NCI-H526 (cell line): ENCODE results near the gene NEK1.

Source experiments
- DNase-seq, 2 experiments: peaks; one replicate each; lab custom pipeline; 2025; lab: John Stamatoyannopoulos, UW

The NEK1 gene

GRCh38 chr4:169366821-169367220 lies 245.6 kb downstream of the NEK1 start:
- DNase-seq: no peak

DNA sequence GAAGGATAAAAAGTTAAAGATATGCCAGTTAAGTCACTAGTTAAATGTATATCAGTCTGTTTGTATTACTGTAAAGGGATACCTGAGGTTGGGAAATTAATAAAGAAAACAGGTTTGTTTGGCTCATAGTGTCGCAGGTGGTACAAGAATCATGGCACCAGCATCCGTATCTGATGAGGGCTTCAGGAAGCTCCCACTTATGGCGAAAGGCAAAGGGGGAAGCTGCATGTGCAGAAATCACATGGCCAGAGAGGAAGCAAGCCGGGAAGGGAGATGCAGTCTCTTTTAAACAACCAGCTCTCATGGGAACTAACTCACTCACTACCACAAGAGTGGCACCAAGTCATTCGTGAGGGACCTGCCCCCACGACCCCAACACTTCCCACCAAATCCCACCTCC lies 249.8 kb downstream of the NEK1 start:
- no peak for DNase-seq

- no peak for DNase-seq
Observed at GRCh38 chr4:169361756-169362155, 250.6 kb downstream of the NEK1 start.

- no peak for DNase-seq
Observed at GRCh38 chr4:169359961-169360360, 252.4 kb downstream of the NEK1 start.

- DNase-seq: no peak
Observed at GRCh38 chr4:169352360-169352759, 260.0 kb downstream of the NEK1 start.

GRCh38 chr4:169351872-169352271 lies 260.5 kb downstream of the NEK1 start:
- DNase-seq: no peak

DNA sequence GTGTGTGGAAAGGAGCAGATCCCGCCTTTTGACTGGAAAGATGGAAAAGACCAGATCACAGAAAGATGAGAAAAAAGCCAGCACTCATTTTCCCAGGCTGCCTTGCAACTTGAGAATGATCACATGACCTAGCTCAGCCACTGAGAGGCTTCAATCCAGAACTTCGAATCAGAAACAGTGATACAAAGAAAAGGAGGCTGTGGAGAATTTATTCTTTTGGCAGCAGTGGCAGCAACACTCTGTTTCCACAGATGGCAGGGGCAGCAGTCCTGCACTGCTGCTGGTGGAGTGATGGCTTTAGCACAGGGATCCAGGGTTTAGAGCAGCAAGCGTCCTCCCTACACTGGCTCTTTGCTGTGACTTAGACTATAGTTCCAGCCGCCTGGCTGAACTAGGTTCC lies 263.8 kb downstream of the NEK1 start:
- DNase-seq: no peak

- no peak for DNase-seq
Observed at GRCh38 chr4:169346840-169347239, 265.5 kb downstream of the NEK1 start.

- DNase-seq: no peak
Observed at GRCh38 chr4:169345316-169345721, 267.1 kb downstream of the NEK1 start.
